ENCODE measurements around the gene SEZ6. TPM values are rescaled to one million over a fixed set of nuclear protein-coding genes. Genes with fewer than 3 reads are reported as not detected.

Gene SEZ6
- total and polyA plus RNA-seq, 10 of the 15 experiments (the other 5 are each of a cell fraction or from before 2014, with no cell fraction given) = 0.05 to 0.87 (median 0.17) TPM; not detected in 4

DNA sequence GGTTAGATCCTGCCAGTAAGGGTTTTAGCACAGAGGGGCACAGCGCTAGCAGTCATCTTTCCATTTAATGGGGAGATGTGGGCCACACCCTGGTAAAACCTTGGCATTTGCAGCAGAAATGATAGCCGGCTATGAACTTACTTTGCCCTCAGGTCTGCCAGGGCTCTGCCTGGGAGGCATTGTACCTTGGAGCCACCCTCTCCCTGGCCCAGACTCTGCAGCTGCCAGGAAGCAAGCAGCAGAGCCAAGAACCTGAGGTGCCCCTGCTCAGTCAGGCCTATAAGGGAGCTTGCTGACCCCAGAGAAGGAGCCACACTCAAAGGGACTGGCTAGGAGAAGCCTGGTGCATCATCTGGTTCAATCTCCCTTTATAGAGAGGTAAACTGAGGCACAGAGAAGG lies 30.8 kb downstream of the SEZ6 start (continued):
- TF ChIP-seq CEBPZ (IDR thresholded peaks at IDR 0.05; ENCODE audit: low read depth, low read length) = no peak
- TF ChIP-seq, protein P1, sequence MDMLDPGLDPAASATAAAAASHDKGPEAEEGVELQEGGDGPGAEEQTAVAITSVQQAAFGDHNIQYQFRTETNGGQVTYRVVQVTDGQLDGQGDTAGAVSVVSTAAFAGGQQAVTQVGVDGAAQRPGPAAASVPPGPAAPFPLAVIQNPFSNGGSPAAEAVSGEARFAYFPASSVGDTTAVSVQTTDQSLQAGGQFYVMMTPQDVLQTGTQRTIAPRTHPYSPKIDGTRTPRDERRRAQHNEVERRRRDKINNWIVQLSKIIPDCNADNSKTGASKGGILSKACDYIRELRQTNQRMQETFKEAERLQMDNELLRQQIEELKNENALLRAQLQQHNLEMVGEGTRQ (IDR thresholded peaks at IDR 0.05; ENCODE audit: borderline replicate concordance, low read depth, low read length) = no peak
- no peak for TF ChIP-seq FOS (IDR thresholded peaks at IDR 0.05; ENCODE audit: borderline replicate concordance, extremely low read depth, insufficient read length)
- no peak for TF ChIP-seq CREM (IDR thresholded peaks at IDR 0.05; ENCODE audit: low read depth)
- TF ChIP-seq SREBF2 (IDR thresholded peaks at IDR 0.05; ENCODE audit: low read length) = no peak

DNA sequence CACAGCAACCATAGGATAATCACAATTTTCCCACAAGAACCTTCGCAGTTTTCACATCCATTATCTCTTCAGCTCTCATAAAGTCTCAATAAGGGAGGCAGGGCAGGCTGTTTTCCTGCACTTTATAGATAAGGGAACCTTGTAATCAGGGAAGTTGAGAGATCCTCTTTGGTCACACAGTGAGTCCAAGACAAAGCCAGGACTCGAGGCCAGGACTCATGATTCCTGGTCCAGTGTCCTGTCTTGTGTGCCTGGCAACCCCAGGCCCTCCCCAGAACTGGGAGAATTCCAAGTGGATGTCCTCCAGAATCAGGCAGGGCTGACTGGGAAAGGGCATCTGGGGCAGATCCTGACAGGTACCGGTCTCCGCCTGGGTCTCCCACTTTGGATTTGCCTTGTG lies 31.4 kb downstream of the SEZ6 start:
- CTCF ChIA-PET = interaction anchor here (2.1 to 3.5 kb wide), 4 partner anchors 10 to 142 kb away, joined by 6 to 20 read pairs (median 8); no protein-coding TSS in a partner anchor
- POLR2A ChIA-PET = no interaction called here
- no peaks in the 10 kb centered on the region for H3K9me3 ChIP-seq (replicated peaks; ENCODE audit: control insufficient read depth, insufficient read depth, low read length)
- TF ChIP-seq ASH2L (IDR thresholded peaks at IDR 0.05; ENCODE audit: borderline replicate concordance, low read depth) (no peak), EZH2 (IDR thresholded peaks at IDR 0.05; ENCODE audit: borderline replicate concordance, control insufficient read depth, low read depth, low read length) (no peak), JUNB (IDR thresholded peaks at IDR 0.05) (no peak), BACH1 (IDR thresholded peaks at IDR 0.05; ENCODE audit: borderline replicate concordance) (no peak), CBX3 (IDR thresholded peaks at IDR 0.05; ENCODE audit: borderline replicate concordance, low read depth) (no peak)
- TF ChIP-seq, protein P2, sequence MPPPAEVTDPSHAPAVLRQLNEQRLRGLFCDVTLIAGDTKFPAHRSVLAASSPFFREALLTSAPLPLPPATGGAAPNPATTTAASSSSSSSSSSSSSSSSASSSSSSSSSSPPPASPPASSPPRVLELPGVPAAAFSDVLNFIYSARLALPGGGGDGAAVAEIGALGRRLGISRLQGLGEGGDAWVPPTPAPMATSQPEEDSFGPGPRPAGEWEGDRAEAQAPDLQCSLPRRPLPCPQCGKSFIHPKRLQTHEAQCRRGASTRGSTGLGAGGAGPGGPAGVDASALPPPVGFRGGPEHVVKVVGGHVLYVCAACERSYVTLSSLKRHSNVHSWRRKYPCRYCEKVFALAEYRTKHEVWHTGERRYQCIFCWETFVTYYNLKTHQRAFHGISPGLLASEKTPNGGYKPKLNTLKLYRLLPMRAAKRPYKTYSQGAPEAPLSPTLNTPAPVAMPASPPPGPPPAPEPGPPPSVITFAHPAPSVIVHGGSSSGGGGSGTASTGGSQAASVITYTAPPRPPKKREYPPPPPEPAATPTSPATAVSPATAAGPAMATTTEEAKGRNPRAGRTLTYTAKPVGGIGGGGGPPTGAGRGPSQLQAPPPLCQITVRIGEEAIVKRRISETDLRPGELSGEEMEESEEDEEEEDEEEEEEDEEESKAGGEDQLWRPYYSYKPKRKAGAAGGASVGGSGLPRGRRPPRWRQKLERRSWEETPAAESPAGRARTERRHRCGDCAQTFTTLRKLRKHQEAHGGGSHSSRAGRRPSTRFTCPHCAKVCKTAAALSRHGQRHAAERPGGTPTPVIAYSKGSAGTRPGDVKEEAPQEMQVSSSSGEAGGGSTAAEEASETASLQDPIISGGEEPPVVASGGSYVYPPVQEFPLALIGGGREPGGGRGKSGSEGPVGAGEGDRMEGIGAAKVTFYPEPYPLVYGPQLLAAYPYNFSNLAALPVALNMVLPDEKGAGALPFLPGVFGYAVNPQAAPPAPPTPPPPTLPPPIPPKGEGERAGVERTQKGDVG (CRISPR knock-in tag; IDR thresholded peaks at IDR 0.05) = no peak

More for the DNA sequence above, 31.4 kb downstream of the SEZ6 start:
- DNase-seq (ENCODE audit: low read depth, low spot score) = no peak
- in situ Hi-C loops (cut with MboI) (no loop called here), intact Hi-C loops (cut with micrococcal nuclease; ENCODE audit: unreplicated experiment) (loop anchor here (5.0 to 10.0 kb wide), 2 partner anchors 43 to 80 kb away; no protein-coding TSS in a partner anchor)
- Histone ChIP-seq H3K36me3 (ENCODE audit: control insufficient read depth in 2 of 2, insufficient read depth in 2 of 2, low read length in 1 of 2) (no peaks in the 10 kb centered on the region), H4K20me1 (ENCODE audit: control insufficient read depth, insufficient read depth) (no peaks in the 10 kb centered on the region), H3K9ac (ENCODE audit: control insufficient read depth, insufficient read depth, low read length) (no peak overlapping the region), H3K27ac (ENCODE audit: control insufficient read depth, insufficient read depth) (no peak overlapping the region), H3K79me2 (ENCODE audit: control insufficient read depth, insufficient read depth, low read length) (no peaks in the 10 kb centered on the region), H2AFZ (ENCODE audit: control insufficient read depth, low read depth, low read length) (no peak overlapping the region), H3K4me3 (no peak overlapping the region), H3K4me1 (ENCODE audit: control insufficient read depth, insufficient read depth, low read length) (no peaks in the 10 kb centered on the region), H3K27me3 (replicated peaks in 1 of 2; ENCODE audit: control insufficient read depth in 2 of 2, insufficient read depth in 2 of 2, low read length in 1 of 2) (no peaks in the 10 kb centered on the region; a peak in 1 of 4 replicates), H3K4me2 (ENCODE audit: control insufficient read depth, insufficient read depth) (no peak overlapping the region)
- no peak for ATAC-seq
- RAD21 ChIA-PET (ENCODE audit: unreplicated experiment) = interaction anchor here (1.1 kb wide), 1 partner anchor 9 kb away, joined by 3 read pairs; no protein-coding TSS in a partner anchor
- no peak for FAIRE-seq
- SMC1A ChIA-PET (ENCODE audit: uncharacterized antibody, unreplicated experiment) = no interaction called here
- BruUV-seq (replicated peaks) = no TSS peak
- WGBS (ENCODE audit: insufficient coverage, insufficient replicate concordance, low lambda C conversion rate, missing lambda C conversion rate) = 53% methylated on average over 4 of the region's 4 CpGs

All from GM12878 (cell line).